Stimulated activated CD8-positive, alpha-beta memory T cell treated with anti-CD3 and anti-CD28 coated beads, Interleukin-12 subunit alpha, Interleukin-12 subunit beta, amount 100 ng/mL, for 1 hour (primary cell): ENCODE data around the gene KIF22.

ENCODE experiments used
- DNase-seq: peaks from one replicate; pipeline ENCODE4 v3.0.0-alpha.2; 2020; ENCODE audit warnings: low read depth

KIF22 gene

GRCh38 chr16:29804020-29804419 lies 13.5 kb downstream of the KIF22 start:
- no peak for DNase-seq

GRCh38 chr16:29804455-29805231 lies 14.1 kb downstream of the KIF22 start:
- no peak for DNase-seq

GRCh38 chr16:29805232-29806098 lies 14.9 kb downstream of the KIF22 start:
- DNase-seq: peak; percentile 96

GRCh38 chr16:29806099-29806579 lies 15.6 kb downstream of the KIF22 start, which contains the start of gene MAZ:
Gene MAZ, plus strand, starts transcription at chr16:29806529. Its CDS starts 173 bp downstream, at chr16:29806702.
- no peak for DNase-seq

GRCh38 chr16:29806641-29807425 lies 16.3 kb downstream of the KIF22 start:
- no peak for DNase-seq

GRCh38 chr16:29807426-29808218 lies 17.1 kb downstream of the KIF22 start:
- DNase-seq: peak; percentile 74

GRCh38 chr16:29808219-29808900 lies 17.8 kb downstream of the KIF22 start:
- DNase-seq: no peak

GRCh38 chr16:29809031-29809747 lies 18.6 kb downstream of the KIF22 start:
- DNase-seq: no peak

GRCh38 chr16:29809850-29810698 lies 19.5 kb downstream of the KIF22 start:
- no peak for DNase-seq

- no peak for DNase-seq
Measured at GRCh38 chr16:29810699-29811169, 20.2 kb downstream of the KIF22 start.

- DNase-seq: no peak
Measured at GRCh38 chr16:29811170-29811895, 20.8 kb downstream of the KIF22 start.

GRCh38 chr16:29811896-29812665 lies 21.5 kb downstream of the KIF22 start, which contains the start of gene PRRT2:
Gene PRRT2, plus strand, starts transcription at chr16:29812193. Its CDS starts 862 bp downstream, at chr16:29813055.
- DNase-seq: no peak

- DNase-seq: no peak
Measured at GRCh38 chr16:29812754-29813643, 22.4 kb downstream of the KIF22 start.

- DNase-seq: no peak
Measured at GRCh38 chr16:29813644-29814562, 23.4 kb downstream of the KIF22 start.

- DNase-seq: no peak
Measured at GRCh38 chr16:29814592-29814991, 24.0 kb downstream of the KIF22 start.
